ENCODE data around the gene LRP5.
"Not testable (repeated sequence)": the region's sequence is repeated elsewhere in the genome, so short reads cannot be mapped to it uniquely, and the experiment has no call there.

LRP5 gene

GRCh38 chr11:68282141-68282860 is 30.1 kb upstream of the LRP5 start:
- DNase-seq, result no peak

- DNase-seq, result no peak
Measured at GRCh38 chr11:68282861-68283230, 29.5 kb upstream of the LRP5 start.

GRCh38 chr11:68284588-68284987 is 27.8 kb upstream of the LRP5 start:
- DNase-seq, result not testable (repeated sequence)

GRCh38 chr11:68287419-68287818 is 25.0 kb upstream of the LRP5 start:
- DNase-seq, result no peak

- no peak for DNase-seq
Measured at GRCh38 chr11:68289456-68289855, 22.9 kb upstream of the LRP5 start.

GRCh38 chr11:68293708-68294107 is 18.7 kb upstream of the LRP5 start:
- DNase-seq, result no peak

- DNase-seq, result no peak
Measured at GRCh38 chr11:68295271-68295670, 17.1 kb upstream of the LRP5 start.

GRCh38 chr11:68295940-68296339 is 16.5 kb upstream of the LRP5 start:
- no peak for DNase-seq

- DNase-seq, result no peak
Measured at GRCh38 chr11:68296344-68297051, 15.9 kb upstream of the LRP5 start.

GRCh38 chr11:68297052-68297378 is 15.4 kb upstream of the LRP5 start:
- no peak for DNase-seq

- no peak for DNase-seq
Measured at GRCh38 chr11:68297494-68297811, 14.9 kb upstream of the LRP5 start.

GRCh38 chr11:68297812-68298658 is 14.4 kb upstream of the LRP5 start:
- peak; percentile 29 to 41 for DNase-seq

GRCh38 chr11:68298659-68299516 is 13.5 kb upstream of the LRP5 start:
- no peak for DNase-seq

GRCh38 chr11:68299517-68299879 is 12.9 kb upstream of the LRP5 start:
- not testable (repeated sequence) for DNase-seq

- no peak for DNase-seq
Measured at GRCh38 chr11:68300076-68300830, 12.1 kb upstream of the LRP5 start.

GRCh38 chr11:68302256-68302655 is 10.1 kb upstream of the LRP5 start:
- DNase-seq, result no peak

GRCh38 chr11:68302670-68303069 is 9.7 kb upstream of the LRP5 start:
- peak in 1 of 2 experiments; percentile 7 for DNase-seq

GRCh38 chr11:68303083-68303482 is 9.3 kb upstream of the LRP5 start:
- no peak for DNase-seq

- DNase-seq, result no peak
Measured at GRCh38 chr11:68303982-68304780, 8.2 kb upstream of the LRP5 start.

- DNase-seq, result no peak
Measured at GRCh38 chr11:68306636-68307035, 5.8 kb upstream of the LRP5 start.

GRCh38 chr11:68308068-68308467 is 4.3 kb upstream of the LRP5 start:
- no peak for DNase-seq
